ENCODE results near the gene PTPRD.
"Not testable (repeated sequence)": the region's sequence is repeated elsewhere in the genome, so short reads cannot be mapped to it uniquely, and the experiment has no call there.

The PTPRD gene

DNA sequence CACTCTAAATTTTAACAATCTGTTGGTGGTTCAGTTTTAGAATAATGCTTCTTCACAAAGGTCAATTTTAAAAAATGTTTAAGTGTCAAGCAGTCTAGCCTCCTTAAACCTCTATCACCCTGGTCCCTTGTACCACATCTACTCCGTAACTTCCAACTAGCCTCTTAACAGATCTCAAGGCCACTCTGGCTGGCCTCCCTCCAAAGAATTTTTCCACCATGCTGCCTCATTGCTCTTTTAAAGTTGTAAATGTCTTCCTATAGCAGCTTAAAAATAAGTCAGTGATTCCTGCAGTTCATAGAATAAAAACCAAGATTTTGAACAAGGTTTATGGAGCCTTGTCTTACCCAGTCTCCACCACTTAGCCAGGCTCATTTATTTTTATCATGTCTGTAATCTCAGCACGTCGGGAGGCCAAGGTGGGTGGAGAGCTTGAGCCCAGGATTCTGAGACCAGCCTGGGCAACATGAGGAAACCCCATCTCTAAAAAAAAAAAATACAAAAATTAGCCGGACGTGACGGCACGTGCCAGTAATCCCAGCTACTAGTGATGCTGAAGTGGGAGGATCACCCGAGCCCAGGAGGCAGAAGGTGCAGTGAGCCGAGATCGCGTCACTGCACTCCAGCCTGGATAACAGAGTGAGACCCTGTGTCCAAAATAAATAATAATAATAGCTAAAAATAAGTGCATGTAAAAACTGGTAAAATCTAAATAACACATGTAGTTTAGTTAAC, 1888.4 kb downstream of the PTPRD start:
- DNase-seq (ENCODE audit: low read depth) = no peak

DNA sequence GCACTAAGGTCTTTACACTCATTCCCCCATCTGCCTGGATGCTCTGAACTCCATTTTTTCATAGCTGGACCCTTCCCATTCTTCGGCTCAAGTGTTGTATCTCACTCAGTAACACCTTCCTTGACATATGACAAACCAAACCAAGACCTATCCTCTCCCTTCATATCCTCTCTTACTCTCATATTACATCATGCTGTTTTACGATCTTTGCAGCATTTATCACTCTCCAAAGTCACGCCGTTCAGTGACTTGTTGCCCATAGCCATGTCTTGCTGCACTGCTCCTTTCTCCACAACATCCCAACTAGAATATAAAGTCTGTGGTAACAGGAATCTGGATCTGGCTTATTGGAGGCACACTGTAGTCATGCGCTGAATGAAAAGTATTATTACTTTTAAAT, 1889.6 kb downstream of the PTPRD start:
- no peak for DNase-seq (ENCODE audit: low read depth)

DNA sequence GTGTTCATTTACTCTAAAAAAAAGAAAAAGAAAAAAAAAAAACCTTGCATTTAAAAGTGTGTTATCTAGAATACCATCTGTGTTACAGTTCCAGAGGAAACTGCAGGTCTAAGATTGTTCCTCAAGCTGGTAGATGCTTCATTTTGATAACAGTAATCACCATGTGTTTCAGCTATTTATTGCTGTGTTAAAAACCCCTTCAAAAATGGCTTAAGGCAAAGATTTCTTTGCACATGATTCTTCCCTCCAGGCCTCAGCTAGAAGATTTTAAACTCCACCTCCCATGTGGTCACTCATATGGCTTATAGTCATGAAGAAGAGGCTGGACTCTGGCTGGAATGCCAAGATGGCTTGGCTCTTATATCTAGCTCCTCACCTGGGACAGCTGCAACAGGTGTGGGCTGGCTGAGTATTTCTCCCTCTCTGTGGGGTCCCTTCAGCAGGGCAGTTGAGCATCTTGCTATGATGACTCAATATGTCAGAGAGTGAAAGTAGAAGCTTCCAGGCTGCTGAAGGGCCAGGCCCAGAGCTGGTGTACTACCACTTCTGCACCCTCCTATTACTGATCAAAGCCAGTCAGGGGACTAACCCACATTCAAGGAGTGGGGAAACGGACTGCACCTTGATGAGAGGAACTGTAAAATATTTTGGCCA, 1892.8 kb downstream of the PTPRD start:
- no peak for DNase-seq (ENCODE audit: low read depth)

DNA sequence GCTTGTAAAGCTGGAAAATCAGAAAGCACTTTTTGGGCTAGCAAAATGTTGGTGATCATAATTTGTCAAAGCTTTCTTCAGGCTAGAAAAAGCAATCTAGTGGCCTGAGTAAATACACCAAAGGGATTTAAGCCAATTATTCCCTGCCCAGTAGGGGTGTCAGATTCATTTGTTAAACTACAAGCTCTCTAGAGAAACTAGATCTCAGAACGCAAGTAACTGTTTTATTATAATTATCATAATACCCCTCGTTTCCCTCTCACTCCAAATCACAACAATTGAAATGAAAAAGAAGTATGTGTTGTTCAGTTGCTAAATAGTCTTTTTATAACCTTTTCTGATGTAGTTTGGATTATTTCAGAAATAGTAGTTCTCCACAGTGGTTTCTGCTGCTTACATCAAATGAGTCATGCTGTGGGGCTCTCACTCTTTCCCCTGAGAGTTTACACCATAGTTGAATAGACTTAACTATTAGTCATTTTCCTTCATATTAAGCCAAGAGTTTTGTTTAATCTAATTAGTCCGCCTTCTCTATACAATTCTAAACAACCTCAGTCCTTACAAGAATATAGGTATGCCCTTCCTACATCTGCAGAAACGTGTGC, 1894.6 kb downstream of the PTPRD start:
- DNase-seq (ENCODE audit: low read depth) = no peak

DNA sequence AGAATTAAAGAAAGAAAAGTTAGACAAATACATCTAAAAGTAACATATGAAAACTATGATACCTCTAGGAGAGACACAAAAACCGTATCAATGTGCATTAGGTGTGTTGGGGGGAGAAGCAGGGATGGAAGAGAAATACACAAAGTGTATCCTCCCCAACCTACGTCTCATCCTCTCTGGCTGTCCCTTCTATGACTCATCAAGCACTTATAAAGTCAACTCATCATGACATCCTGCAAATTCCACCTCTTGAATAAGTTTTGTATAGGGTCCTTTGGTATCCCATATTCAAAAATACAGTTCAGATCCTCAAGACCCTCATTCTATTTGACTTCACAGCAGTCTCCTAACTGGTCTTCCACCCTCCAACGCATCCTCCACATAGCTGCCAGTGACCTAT, 1895.7 kb downstream of the PTPRD start:
- DNase-seq (ENCODE audit: low read depth) = no peak

DNA sequence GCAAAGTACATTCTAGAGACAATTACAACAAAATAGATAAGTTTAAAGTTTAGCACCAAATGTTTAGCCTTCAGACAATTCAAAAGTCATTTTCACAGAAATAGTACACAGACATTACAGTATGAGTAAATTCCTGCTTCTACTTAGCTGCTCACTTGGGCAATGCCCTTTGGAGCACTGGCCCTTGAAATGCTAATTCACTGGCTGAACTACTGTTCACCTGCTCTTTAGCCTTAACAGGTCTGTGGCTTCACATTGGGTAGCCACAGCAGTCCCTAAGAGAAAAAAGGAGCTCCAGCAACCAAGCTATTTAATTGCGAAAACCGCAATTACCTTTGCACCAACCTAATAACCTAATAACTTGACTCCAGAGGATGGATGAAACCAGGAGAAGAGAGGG, 1897.0 kb downstream of the PTPRD start:
- DNase-seq (ENCODE audit: low read depth) = no peak

DNA sequence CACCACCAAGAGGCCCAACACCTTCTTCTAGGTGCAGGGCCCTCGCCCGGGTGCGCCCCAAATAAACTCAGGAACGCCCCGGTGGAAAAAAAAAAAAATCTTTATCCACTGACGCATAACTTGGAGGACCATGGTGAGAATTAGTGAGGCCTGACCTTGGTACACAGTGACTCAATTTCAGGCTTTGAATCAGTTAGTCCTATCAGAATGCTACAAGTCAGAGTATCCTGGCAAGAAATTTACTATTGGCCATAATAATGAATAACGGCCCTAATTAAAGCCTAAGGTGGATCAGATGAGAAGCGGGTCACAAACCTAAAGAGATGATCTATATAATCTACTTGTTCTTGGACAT, 1899.0 kb downstream of the PTPRD start:
- DNase-seq (ENCODE audit: low read depth) = no peak

DNA sequence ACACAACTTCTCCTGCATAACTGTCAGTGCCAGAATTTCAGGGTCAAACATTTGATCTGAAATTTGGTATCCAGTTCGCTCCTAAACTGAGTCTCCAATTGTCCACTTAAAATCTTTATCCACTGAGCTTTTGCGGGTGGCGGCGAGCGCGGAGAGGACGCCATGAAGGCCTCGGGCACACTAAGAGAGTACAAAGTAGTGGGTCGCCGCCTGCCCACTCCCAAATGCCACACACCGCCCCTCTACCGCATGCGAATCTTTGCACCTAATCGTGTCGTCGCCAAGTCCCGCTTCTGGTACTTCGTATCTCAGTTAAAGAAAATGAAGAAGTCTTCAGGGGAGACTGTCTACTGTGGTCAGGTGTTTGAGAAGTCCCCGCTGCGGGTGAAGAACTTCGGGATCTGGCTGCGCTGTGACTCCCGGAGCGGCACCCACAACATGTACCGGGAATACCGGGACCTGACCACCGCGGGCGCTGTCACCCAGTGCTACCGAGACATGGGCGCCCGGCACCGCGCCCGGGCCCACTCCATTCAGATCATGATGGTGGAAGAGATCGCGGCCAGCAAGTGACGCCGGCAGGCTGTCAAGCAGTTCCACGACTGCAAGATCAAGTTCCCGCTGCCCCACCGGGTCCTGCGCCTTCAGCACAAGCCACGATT, 1899.5 kb downstream of the PTPRD start:
- DNase-seq (ENCODE audit: low read depth) = no peak

DNA sequence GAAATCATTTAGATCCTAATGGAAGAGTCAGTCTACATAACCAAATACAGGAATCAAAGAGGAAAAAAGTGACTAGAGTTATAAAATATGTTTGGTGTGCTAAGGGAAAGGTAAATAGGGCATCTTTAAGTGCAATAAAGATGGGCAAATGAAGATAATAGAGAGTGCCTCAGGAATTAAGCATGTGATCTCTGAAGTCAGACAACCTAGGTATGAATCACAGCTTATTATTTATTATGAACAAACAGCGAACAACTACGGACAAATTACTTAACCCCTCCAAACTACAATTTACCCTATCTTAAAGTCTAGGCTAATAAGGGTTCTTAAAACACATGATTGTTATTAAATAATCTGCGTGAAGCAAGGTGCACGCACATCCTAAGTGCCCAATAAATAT, 1903.1 kb downstream of the PTPRD start:
- DNase-seq (ENCODE audit: low read depth) = no peak

DNA sequence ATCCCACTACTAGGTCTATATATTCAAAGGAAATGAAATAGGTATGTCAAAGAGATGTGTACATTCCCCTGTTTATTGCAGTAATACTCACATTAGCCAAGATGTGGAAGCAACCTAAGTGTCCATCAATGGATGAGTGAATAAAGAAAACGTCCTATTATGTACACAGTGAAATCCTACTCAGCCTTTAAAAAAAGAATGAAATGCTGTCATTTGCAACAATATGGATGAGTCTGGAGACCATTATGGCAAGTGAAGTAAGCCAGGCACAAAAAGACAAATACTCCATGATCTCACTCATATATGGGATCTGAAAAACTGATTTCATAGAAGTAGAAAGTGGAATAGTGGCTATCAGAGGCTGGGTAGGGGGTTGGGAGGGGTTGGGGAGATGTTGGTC, 1904.1 kb downstream of the PTPRD start:
- no peak for DNase-seq (ENCODE audit: low read depth)

DNA sequence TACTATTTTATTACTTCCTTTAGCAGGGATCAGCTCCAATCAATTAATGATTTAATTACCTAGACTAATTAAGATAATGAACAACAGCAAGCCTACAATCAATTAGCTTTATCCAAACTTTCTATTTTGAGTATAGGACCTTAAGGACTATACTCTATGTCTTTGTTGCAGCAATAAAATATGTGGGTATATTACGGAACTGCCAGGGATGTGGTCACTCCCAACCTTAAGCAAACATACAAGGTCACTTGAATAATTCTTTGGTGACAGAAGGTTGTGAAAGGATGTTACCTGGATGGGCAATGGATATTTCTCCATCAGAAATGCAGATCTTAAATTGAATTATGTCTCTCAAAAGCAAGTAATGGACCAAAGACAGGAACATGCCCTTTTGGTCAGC, 1905.8 kb downstream of the PTPRD start:
- DNase-seq (ENCODE audit: low read depth) = no peak

DNA sequence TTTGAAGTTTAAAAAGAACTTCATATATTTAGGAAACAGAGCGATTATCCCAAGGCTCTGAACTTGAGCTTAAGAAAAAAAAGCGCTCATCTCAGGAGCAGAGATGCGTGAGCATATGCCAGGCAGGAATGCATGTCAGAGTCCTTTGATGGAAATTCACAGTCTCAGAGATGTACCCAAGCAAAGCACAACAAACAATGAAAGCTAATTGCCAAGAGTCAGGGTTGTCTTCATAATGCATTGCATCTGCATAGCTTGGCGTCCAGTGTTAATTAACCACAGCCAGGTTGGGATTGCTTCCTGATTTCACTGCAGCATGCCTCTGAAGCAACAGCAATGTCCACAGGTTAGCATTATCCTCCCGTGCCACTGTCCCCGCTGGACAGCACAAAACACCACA, 1906.3 kb downstream of the PTPRD start:
- DNase-seq (ENCODE audit: low read depth) = no peak

DNA sequence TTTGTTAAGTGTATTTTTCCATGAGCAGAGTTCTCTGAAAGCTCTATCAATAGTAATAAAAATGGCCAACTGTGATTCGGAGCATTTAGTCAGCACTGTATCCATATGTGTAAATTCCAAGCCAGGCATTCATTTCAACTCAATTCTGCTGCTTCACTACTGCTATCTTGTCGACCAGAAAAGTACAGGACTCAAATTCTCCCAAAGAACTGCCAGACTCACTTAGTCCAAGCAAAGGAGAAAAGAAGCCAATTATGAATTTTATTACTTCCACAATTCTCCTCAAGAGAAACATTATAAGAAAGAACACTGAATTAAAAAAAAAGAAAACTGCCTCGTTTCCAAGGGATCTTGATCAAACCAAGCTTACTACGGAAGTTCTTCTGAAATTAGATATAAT, 1906.9 kb downstream of the PTPRD start:
- DNase-seq (ENCODE audit: low read depth) = no peak

DNA sequence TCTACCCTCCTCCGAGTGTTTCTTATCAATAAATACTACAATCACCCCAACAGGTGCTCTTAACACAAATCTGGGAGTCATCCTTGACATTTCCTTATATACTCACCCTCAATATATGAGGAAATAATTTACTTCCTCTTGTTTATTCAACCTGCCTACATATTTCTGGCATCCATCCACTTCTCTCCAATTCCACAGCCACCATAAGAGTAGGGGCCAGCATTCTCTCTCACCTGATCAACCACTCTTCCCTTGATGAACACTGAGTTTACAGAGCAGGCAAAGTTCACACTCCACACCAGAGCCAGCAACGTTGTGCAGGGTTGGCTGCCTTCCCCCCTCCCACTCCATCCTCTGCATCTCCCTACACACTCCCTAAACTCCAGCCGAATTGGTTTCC, 1908.9 kb downstream of the PTPRD start:
- DNase-seq (ENCODE audit: low read depth) = no peak

DNA sequence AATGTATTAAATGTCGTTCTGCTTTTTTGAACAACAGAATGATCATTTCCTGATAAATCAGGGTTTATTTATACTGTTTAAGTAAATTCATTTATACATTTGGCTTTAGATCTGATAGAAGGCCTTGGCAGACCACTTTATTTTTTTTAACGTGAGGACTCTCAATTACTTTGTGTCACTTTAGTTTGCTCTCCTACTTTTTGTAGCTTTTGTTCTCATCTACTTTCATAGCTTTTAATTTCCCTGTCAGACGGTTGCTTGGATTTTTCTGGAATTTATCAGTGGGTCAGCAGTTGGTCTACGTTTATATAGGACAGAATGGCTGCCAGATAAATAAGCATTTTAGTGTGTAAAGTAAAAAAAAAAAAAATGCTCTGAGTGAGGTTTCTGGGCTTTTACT, 1910.9 kb downstream of the PTPRD start:
- no peak for DNase-seq (ENCODE audit: low read depth)

DNA sequence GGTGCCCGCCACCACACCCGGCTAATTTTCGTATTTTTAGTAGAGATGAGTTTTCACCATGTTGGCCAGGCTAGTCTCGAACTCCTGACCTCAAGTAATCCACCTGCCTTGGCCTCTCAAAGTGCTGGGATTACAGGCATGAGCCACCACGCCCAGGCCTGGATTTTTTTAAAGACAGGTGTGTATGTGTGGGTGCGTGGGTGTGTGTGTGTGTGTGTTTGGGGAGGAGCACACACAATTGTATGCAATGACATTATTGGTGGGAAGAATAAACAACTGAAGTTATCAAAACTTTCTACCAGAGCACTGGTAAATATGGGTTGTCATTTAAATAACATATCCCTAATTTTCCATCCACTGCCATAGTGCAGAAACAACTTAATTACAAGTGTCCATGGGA, 1915.2 kb downstream of the PTPRD start:
- DNase-seq (ENCODE audit: low read depth) = not testable (repeated sequence)

DNA sequence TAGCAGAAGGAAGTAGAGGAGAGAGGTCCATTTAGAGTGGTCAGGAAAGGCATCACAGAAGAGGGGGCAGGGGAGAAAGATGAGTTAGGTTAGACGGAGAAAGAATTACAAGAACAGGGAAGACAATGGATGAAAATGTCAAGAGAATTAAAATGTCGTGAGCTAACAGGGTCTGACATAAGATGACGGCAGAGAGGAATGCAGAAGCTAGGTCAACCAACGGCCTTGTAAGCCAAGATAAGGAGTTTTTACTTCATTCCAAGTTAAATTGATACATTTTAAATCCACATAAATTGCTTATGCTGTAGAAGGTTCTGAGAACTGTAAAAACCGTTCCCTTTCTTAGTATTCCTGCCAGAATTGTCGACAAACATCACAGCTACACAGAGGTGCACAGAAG, 1916.3 kb downstream of the PTPRD start:
- DNase-seq (ENCODE audit: low read depth) = no peak

DNA sequence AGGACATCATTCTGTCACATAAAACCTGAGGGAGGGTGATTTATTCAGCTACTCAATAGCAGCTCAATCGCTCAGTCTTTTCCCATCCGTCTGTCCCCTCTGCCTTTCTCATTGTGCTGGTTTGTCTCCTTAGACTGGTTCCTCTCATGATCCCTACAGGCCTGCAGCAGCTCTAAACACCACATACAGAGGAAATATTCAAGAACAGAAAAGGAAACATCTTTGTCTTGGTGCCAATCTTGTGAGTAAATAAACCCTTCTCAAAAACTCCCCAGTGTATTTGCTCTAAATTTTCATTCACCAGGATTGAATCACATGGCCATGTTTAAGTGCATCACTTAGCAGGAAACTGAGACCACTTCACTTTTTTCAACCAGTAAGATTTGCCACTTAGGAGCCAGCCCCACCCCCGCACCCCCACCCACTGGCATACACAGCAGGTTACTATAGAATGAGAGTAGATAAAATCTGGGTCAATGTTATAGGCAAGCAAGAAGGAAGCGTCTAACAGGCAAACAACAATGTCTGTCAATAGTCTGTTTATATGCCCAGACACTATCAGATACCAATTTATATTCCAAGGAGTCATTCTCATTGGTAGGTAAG, 1917.7 kb downstream of the PTPRD start:
- DNase-seq (ENCODE audit: low read depth) = no peak

DNA sequence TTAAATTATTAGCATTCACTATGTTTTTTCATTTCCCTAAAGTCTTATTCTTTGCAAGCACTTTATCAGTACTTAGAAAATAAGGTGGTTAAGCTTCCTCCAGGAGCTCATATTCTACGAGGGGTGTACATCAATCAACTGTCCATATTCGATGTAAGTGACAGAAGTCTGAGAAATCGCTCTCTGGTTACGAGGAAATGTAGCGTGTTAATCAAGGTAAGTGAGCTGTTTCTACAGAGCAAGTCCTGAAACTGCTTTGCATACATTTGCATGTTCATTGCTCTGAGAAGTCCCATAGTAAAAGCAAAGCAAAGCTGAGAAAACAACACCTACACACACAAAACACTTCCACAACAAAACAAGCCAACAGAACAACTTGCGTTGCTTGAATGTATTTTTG, 1919.3 kb downstream of the PTPRD start:
- no peak for DNase-seq (ENCODE audit: low read depth)

DNA sequence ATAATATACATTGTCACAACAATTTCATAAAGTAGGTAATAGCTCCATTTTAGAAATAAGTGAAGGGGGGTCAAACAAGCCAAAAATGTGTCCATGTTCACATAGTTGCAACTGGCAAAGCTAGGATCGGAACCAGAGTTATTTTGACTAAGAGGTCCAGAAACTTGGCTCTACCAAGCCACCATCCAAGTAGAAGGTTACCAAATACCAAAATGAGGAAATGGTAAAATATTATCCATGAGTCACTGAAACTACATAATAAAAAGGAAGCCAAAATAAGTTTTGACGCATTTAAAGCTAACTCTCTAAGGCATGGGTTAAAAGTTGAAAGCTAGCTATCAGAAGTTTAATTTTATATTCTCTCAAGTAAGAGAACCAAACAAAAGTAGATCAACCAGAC, 1926.3 kb downstream of the PTPRD start:
- no peak for DNase-seq (ENCODE audit: low read depth)

DNA sequence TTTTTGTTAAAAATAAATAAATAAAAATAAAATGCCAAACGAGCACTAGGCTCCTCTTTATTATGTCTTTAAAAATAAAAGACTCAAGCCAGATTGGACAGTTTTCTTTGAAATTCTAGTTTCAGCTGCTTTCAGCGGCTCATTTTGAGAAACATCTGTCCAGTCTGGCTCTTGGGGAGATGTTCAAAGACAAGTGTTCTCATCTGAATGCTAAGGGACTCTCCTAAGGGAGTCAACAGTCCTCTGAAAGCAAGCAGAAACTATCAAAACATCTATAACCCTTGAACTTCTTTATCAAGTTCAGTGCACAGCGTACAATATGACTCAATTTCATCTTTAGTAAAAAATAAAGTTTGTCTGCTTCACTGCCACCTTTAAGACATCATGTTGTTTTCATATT, 1927.0 kb downstream of the PTPRD start:
- DNase-seq (ENCODE audit: low read depth) = no peak

DNA sequence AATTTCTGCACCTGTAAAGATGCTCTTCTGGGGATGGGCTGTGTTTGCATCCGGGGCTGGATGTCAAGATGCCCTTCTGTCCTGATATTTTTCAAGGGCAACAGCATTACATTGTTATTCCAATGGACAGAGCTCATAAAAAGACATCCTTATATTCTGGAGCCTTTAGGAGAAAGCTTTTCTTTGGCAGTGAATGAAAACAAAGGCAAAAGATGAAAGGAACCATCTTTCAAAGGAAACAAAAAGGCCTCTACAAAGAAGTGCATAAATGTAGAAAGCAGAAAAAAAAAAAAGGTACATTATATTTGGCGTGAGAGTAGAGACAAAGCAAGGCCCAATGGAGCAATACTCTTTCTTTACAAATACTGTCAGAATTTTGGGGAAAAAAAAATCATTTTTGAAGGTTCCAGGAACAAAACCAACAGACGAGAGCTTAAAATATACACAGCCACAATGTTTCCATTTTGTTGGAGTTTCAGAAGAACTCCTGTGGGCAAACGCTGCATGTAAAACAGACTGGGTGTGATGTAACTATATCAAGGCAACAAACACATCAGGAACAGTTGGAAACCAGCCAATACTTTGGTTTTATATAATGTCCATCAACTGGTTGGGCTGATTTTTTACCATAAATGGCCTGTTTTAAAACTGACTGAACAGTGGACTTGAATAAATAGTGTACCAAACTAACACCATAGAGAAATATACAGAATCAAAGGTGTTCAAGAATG, 1927.7 kb downstream of the PTPRD start:
- no peak for DNase-seq (ENCODE audit: low read depth)
